HG02623 (cell line): Measurements from ENCODE around the gene DCK.
A peak's percentile ranks its signal among the peaks of the same experiment; 100 is the strongest.
"Not testable (repeated sequence)": the region's sequence is repeated elsewhere in the genome, so short reads cannot be mapped to it uniquely, and the experiment has no call there.

Source experiments
- ATAC-seq: cut with Tn5 transposase; IDR thresholded peaks from one replicate; pipeline ENCODE4 v1.9.1; 2021; ENCODE audit warnings: moderate library complexity; ENCODE audit not compliant: unreplicated experiment

Gene DCK

GRCh38 chr4:70999639-71000038 is 6.2 kb downstream of the DCK start:
- not testable (repeated sequence) for ATAC-seq

- ATAC-seq: not testable (repeated sequence)
Measured at GRCh38 chr4:71001363-71001762, 7.9 kb downstream of the DCK start.

- peak; percentile 38 for ATAC-seq
Measured at GRCh38 chr4:71004281-71004851, 10.9 kb downstream of the DCK start.

GRCh38 chr4:71005025-71005424 is 11.6 kb downstream of the DCK start:
- not testable (repeated sequence) for ATAC-seq

- ATAC-seq: peak; percentile 87
Measured at GRCh38 chr4:71006203-71006907, 12.9 kb downstream of the DCK start.

- ATAC-seq: no peak
Measured at GRCh38 chr4:71008196-71008595, 14.7 kb downstream of the DCK start.

GRCh38 chr4:71009086-71009485 is 15.6 kb downstream of the DCK start:
- no peak for ATAC-seq

- no peak for ATAC-seq
Measured at GRCh38 chr4:71009890-71010588, 16.6 kb downstream of the DCK start.

- ATAC-seq: no peak
Measured at GRCh38 chr4:71011451-71011850, 18.0 kb downstream of the DCK start.

- not testable (repeated sequence) for ATAC-seq
Measured at GRCh38 chr4:71017391-71017790, 23.9 kb downstream of the DCK start.

- ATAC-seq: no peak
Measured at GRCh38 chr4:71020611-71021010, 27.2 kb downstream of the DCK start.

- ATAC-seq: no peak
Measured at GRCh38 chr4:71025654-71026053, 32.2 kb downstream of the DCK start.

GRCh38 chr4:71026086-71026485 is 32.6 kb downstream of the DCK start:
- no peak for ATAC-seq

GRCh38 chr4:71027611-71028010 is 34.2 kb downstream of the DCK start:
- ATAC-seq: no peak

GRCh38 chr4:71029504-71029903 is 36.1 kb downstream of the DCK start:
- ATAC-seq: no peak

GRCh38 chr4:71032106-71032505 is 38.7 kb downstream of the DCK start:
- not testable (repeated sequence) for ATAC-seq

- ATAC-seq: no peak
Measured at GRCh38 chr4:71045256-71045655, 51.8 kb downstream of the DCK start.

- ATAC-seq: no peak
Measured at GRCh38 chr4:71049395-71049794, 55.9 kb downstream of the DCK start.

GRCh38 chr4:71050809-71051208 is 57.4 kb downstream of the DCK start:
- no peak for ATAC-seq

GRCh38 chr4:71052034-71052433 is 58.6 kb downstream of the DCK start:
- ATAC-seq: no peak

- no peak for ATAC-seq
Measured at GRCh38 chr4:71052716-71053115, 59.3 kb downstream of the DCK start.

- ATAC-seq: not testable (repeated sequence)
Measured at GRCh38 chr4:71053613-71054012, 60.2 kb downstream of the DCK start.
